ENCODE data around the gene CCNL2.
A peak's percentile ranks its signal among the peaks of the same experiment; 100 is the strongest.

CCNL2 gene

DNA sequence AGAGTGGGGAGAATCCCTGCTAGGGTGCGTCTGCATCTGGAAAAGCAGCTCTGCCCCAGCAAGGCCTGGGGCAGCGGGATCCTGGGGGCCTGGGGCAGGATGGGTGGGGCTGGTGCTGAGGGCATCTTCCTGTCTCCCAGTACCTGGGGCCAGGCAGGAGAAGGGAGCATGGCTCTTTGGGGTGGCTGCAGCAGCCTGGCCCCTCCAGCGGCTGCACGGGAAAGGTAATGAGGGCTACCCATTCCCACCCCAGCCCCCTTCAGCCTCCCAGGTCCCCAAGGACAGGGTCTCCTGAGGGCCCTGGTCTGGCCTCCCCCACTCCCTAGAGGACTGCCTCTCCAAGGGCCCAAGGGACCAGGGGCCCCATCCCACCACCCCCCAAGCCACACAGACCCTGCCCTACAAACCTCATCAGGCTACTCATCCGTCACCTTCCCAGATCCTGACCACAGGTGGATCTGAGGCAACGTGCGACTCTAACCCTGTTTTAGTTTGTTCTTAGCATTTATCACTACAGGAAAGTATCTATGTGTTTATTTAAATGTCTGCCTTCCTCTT is 22.9 kb upstream of the CCNL2 start:
- H4K20me1 ChIP-seq (ENCODE audit: insufficient read depth, low read length, poor library complexity, severe bottlenecking), result no peaks in the 10 kb centered on the region
- TF ChIP-seq, protein P1, sequence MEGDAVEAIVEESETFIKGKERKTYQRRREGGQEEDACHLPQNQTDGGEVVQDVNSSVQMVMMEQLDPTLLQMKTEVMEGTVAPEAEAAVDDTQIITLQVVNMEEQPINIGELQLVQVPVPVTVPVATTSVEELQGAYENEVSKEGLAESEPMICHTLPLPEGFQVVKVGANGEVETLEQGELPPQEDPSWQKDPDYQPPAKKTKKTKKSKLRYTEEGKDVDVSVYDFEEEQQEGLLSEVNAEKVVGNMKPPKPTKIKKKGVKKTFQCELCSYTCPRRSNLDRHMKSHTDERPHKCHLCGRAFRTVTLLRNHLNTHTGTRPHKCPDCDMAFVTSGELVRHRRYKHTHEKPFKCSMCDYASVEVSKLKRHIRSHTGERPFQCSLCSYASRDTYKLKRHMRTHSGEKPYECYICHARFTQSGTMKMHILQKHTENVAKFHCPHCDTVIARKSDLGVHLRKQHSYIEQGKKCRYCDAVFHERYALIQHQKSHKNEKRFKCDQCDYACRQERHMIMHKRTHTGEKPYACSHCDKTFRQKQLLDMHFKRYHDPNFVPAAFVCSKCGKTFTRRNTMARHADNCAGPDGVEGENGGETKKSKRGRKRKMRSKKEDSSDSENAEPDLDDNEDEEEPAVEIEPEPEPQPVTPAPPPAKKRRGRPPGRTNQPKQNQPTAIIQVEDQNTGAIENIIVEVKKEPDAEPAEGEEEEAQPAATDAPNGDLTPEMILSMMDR (conservative IDR thresholded peaks at IDR 0.05; ENCODE audit: low read length), result no peak
- no peak for TF ChIP-seq EZH2phosphoT487 (IDR thresholded peaks at IDR 0.05; ENCODE audit: borderline replicate concordance)
- no peaks in the 10 kb centered on the region for H3K27me3 ChIP-seq (ENCODE audit: insufficient read depth, low read length, poor library complexity, severe bottlenecking)
- no peaks in the 10 kb centered on the region for H3K79me2 ChIP-seq (ENCODE audit: insufficient read depth, low read length)
- no peaks in the 10 kb centered on the region for H3K36me3 ChIP-seq (ENCODE audit: insufficient read depth, low read length)
- no peaks in the 10 kb centered on the region for H3K9me2 ChIP-seq (replicated peaks; ENCODE audit: low read depth, low read length)
- H3K4me3 ChIP-seq (ENCODE audit: low read length, poor library complexity, severe bottlenecking), result no peak overlapping the region
- H2AFZ ChIP-seq (ENCODE audit: low read length), result no peak overlapping the region
- peaks cover 11% of the 10 kb centered on the region for H3K4me1 ChIP-seq (ENCODE audit: insufficient read depth, low read length, poor library complexity, severe bottlenecking)
- no peak overlapping the region for H3K4me2 ChIP-seq (ENCODE audit: low read depth, low read length, poor library complexity, severe bottlenecking)
- H3K9me3 ChIP-seq (ENCODE audit: insufficient read depth, low read depth, low read length), result no peaks in the 10 kb centered on the region
- H3F3A ChIP-seq (ENCODE audit: low read depth), result no peaks in the 10 kb centered on the region
- H3K9ac ChIP-seq (ENCODE audit: low read depth, low read length, poor library complexity, severe bottlenecking), result no peak overlapping the region

DNA sequence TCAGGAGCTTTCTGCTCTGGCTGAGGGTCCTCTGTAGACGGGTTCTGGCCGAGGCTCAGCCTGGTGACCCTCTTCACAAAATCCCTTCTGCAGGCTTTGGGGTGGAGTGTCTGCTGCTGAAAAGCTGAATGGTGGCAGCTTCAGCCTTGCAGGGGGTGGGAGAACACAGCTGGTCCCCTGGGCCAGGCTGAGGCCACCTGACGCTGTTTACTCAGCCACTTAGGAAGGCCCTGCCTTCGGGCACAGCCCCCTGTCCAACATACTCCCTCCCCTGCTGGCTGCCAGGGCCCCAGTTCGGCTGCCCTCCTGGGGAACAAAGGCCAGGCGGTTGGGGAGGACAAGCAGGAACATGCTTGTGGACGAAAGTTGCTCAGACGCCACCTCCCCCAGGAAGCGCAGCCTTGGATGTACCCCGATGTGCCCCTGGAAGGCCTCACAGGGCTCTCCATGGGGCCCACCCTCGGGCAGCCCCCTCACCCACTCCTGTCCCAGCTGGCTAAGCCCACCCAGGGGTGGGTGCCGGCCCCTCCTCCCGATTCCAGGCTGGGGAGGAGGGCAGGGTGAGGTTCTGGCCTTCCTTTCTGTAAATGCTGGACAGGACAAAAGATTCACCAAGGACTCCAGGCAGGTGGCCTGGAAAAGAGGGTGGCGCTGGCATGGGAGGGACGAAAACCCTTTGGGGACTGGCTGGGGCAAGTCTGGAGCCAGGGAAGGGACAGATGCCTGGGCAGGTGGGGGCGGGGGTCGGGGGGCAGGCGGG is 22.2 kb upstream of the CCNL2 start, which contains the start of gene ANKRD65:
Gene ANKRD65 (minus strand): TSS at position 130 of the 760 bp plus-strand sequence. CDS start 271 bp downstream, outside the sequence.
- H3K9me3 ChIP-seq (ENCODE audit: insufficient read depth, low read depth, low read length), result no peaks in the 10 kb centered on the region
- no peaks in the 10 kb centered on the region for H3K36me3 ChIP-seq (ENCODE audit: insufficient read depth, low read length)
- H3K79me2 ChIP-seq (ENCODE audit: insufficient read depth, low read length), result no peaks in the 10 kb centered on the region
- H3K4me2 ChIP-seq (ENCODE audit: low read depth, low read length, poor library complexity, severe bottlenecking), result no peak within 1 kb of the TSS
- H3F3A ChIP-seq (ENCODE audit: low read depth), result no peaks in the 10 kb centered on the region
- TF ChIP-seq, protein P1 (conservative IDR thresholded peaks at IDR 0.05; ENCODE audit: low read length), result no peak
- TF ChIP-seq EZH2phosphoT487 (IDR thresholded peaks at IDR 0.05; ENCODE audit: borderline replicate concordance), result no peak
- H3K9ac ChIP-seq (ENCODE audit: low read depth, low read length, poor library complexity, severe bottlenecking), result peak within 1 kb of the TSS; percentile 52
- no peak within 1 kb of the TSS for H3K4me3 ChIP-seq (ENCODE audit: low read length, poor library complexity, severe bottlenecking)
- H3K27me3 ChIP-seq (ENCODE audit: insufficient read depth, low read length, poor library complexity, severe bottlenecking), result no peaks in the 10 kb centered on the region
- no peak within 1 kb of the TSS for H2AFZ ChIP-seq (ENCODE audit: low read length)
- no peaks in the 10 kb centered on the region for H3K9me2 ChIP-seq (replicated peaks; ENCODE audit: low read depth, low read length)
- H3K4me1 ChIP-seq (ENCODE audit: insufficient read depth, low read length, poor library complexity, severe bottlenecking), result peaks cover 11% of the 10 kb centered on the region
- H4K20me1 ChIP-seq (ENCODE audit: insufficient read depth, low read length, poor library complexity, severe bottlenecking), result no peaks in the 10 kb centered on the region

DNA sequence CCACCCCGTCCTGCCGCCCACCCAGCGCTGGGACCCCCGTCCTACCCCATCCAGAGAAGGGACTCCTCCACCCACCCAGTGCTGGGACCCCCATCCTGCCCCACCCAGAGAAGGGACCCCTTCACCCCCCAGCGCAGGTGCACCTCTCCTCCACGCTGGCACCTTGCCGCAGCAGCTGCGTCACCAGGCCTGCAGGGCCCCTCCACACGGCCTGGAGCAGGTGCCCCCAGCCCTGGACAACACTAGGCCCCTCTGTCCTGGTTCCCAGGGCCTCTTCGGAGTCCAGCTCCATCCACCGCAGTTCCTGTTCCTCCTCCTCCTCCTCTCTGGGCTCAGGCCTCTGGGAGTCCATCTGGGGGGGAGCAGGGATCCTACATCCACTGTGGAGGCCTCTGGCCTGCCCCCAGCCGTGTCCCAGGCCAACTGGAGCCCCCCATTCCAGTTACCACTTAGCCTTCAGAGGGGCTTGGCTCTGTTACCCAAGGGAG is 21.6 kb upstream of the CCNL2 start:
- H3K4me3 ChIP-seq (ENCODE audit: low read length, poor library complexity, severe bottlenecking), result no peak overlapping the region
- no peak overlapping the region for H3K4me2 ChIP-seq (ENCODE audit: low read depth, low read length, poor library complexity, severe bottlenecking)

More for the DNA sequence above, 21.6 kb upstream of the CCNL2 start:
- H3K27me3 ChIP-seq (ENCODE audit: insufficient read depth, low read length, poor library complexity, severe bottlenecking), result no peaks in the 10 kb centered on the region
- no peak for TF ChIP-seq EZH2phosphoT487 (IDR thresholded peaks at IDR 0.05; ENCODE audit: borderline replicate concordance)
- TF ChIP-seq, protein P1 (conservative IDR thresholded peaks at IDR 0.05; ENCODE audit: low read length), result no peak
- no peak overlapping the region for H2AFZ ChIP-seq (ENCODE audit: low read length)
- no peaks in the 10 kb centered on the region for H3F3A ChIP-seq (ENCODE audit: low read depth)
- H3K36me3 ChIP-seq (ENCODE audit: insufficient read depth, low read length), result no peaks in the 10 kb centered on the region
- H4K20me1 ChIP-seq (ENCODE audit: insufficient read depth, low read length, poor library complexity, severe bottlenecking), result no peaks in the 10 kb centered on the region
- no peaks in the 10 kb centered on the region for H3K9me2 ChIP-seq (replicated peaks; ENCODE audit: low read depth, low read length)
- no peaks in the 10 kb centered on the region for H3K79me2 ChIP-seq (ENCODE audit: insufficient read depth, low read length)
- H3K4me1 ChIP-seq (ENCODE audit: insufficient read depth, low read length, poor library complexity, severe bottlenecking), result peaks cover 11% of the 10 kb centered on the region
- no peaks in the 10 kb centered on the region for H3K9me3 ChIP-seq (ENCODE audit: insufficient read depth, low read depth, low read length)
- peak overlapping the region; percentile 52 for H3K9ac ChIP-seq (ENCODE audit: low read depth, low read length, poor library complexity, severe bottlenecking)
